HPDE6-E6E7 (cell line): ENCODE data around the gene POM121C.
"Not testable (repeated sequence)": the region's sequence is repeated elsewhere in the genome, so short reads cannot be mapped to it uniquely, and the experiment has no call there.

Experiments used
- DNase-seq: peaks from one replicate; pipeline ENCODE4 v3.0.0; 2011; ENCODE audit warnings: missing footprints; ENCODE audit errors: extremely low spot score

POM121C gene

DNA sequence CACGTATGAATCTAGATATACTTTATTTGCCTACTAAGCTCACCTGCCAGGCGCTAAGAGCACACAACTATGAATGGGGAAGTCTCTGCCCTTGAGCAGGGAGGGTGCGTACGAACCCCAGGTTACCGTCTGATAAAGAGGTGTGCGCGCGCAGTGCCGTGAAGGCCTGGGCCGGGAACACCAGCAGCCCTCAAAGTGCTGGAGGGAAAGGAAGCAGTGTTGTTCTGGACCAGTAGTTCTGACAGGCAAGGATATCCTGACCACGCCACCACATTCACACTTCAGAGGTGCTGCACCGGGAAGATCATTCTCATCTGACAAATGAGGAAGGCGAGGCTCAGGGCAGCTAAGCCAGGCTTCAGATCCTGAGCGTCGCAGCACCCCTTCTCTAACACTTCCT lies 62.6 kb downstream of the POM121C start:
- DNase-seq = not testable (repeated sequence)

DNA sequence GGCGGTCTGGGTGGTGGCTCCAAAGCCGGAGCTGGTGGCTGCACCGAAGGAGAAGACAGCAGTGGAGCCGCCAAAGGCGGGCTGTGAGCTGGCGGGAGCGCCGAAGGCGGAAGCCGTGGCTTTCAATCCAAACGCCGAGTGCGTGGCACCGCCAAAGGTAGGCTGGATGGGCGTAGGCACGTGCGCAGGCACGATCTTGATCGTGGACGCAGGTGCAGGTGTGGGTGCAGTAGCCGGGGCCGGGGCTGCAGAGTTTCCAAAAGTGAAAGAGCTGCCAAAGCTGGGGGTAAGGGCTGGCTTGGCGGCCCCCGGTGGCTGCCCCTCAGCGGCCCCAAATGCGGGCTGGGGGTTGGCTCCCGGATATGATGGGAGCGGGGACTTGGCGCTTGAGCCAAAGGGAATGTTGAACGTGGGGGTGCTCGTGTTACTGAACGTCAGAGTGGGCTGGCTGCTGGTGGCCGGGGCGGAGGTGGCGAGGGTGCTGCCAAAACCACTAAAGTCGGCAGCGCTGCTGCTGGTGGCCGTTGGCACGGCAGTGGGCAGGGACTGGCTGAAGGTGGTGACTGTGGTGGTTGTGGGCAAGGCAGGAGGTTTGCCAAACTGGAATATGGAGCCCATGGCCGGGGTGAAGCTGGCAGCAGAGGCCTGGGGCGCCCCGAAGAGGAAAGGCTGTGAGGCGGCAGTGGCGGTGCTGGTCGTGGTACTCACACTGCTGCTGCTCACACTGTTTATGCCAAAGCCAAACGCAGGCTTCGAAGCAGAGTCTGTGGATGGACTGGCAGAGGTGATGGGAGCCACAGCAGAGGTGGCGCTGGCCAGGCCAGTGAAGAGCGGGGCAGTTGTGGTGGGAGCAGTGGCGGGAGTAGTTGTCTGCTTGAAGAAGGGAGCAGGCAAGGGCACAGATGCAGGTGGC lies 64.0 kb downstream of the POM121C start:
- DNase-seq = not testable (repeated sequence)

DNA sequence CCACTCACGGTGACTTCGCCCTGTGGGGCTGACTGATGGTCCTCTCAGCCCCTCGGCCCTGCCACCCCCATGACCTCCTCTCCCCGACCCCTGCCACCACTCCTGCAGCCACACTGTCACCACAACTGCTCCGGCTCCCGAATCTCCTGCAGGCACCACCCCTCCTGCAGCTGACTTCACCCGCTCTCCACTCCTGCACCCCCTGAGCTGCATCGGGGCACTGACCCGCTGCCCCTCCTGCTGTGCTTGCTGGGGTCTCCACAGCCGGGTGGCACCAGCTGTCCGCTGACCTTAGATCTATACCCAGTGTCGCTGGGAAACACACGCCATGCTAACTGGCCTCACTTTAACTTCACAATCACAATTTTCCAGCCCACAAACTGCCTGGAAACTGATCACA lies 65.9 kb downstream of the POM121C start:
- not testable (repeated sequence) for DNase-seq

DNA sequence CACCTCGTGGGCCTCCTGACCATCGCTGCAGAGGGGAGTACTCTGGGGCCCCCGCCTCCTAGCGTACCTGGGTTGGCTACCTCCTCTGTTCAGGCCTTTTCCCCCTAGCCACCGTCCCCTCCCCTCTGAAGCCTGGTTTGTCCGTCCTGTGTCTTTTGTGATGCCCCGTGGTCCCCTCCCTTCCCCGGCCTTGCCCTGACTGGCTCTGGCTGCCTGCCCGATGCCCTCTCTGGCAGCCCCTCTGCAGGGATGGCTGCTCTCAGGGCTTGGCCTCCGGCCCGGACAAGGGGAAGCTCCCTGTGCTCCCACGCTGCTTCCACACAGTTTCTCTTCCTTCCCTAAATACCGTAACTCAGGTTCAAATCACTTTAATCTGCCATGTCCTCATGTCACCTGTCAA lies 66.4 kb downstream of the POM121C start:
- DNase-seq = not testable (repeated sequence)

DNA sequence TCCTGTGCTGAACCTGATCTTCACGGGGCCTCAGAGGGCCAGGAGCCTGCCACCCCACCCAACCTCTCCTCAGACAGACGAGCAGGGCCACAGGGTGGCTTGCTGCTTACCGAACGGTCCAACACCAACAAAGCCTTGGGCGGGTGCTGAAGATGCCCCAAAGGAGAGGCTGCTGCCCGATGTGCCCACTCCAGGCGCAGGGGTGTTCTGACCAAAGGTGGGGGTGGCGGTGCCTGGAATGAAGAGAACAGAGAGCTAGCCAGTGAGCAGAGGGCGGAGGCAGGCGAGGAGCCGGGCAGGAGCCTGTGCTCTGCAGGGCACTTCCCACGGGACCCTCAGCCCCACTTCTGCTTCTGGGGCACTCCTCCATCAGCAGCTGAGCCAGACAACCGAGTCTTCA lies 66.9 kb downstream of the POM121C start:
- DNase-seq = not testable (repeated sequence)

DNA sequence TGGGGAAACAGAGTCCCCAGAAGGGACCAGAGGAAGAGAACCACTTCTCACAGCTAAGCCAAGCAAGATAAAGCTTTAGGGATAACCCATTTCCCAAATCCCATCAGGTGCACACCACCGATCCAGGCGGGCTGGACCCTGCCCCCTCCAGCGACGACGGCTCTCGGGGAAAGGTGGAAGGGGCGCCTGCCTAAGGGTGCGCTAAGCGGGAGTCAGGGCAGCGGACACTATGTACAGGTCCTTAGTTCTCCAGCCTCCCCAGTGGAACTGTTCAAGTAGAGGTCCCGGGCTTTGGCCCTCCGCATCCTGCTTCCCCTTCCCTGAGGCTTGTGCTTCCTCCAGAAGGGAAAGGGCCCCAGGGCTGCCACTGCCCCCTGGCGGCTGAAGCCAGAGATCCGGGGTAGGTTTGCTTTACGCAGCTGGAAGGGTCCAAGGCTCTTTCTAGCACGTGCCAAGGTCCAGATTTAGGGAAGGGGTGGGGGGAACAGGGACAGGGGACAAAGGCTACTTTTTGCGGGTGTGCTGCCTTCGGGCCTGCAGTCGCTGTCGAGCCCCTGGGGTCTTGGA lies 67.7 kb downstream of the POM121C start:
- DNase-seq = not testable (repeated sequence)

DNA sequence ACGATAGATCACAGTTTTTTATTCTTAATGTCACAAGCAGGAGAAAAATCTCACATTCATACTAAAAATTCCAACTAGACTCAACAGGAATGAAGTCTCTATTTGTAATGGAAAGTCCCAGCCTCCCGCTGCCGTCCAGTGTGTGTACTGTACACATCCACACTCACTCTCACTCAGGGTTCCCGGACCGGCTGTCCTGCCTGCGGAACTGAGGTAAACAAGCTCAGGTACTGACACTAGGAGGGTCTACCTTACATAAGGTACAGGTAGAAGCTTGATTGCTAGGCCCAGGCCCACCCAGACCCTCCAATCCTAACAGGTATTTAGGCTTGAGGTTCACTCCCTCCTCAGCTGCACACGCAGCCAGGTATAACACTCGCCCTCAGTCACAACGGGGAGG lies 69.3 kb downstream of the POM121C start:
- DNase-seq = not testable (repeated sequence)

DNA sequence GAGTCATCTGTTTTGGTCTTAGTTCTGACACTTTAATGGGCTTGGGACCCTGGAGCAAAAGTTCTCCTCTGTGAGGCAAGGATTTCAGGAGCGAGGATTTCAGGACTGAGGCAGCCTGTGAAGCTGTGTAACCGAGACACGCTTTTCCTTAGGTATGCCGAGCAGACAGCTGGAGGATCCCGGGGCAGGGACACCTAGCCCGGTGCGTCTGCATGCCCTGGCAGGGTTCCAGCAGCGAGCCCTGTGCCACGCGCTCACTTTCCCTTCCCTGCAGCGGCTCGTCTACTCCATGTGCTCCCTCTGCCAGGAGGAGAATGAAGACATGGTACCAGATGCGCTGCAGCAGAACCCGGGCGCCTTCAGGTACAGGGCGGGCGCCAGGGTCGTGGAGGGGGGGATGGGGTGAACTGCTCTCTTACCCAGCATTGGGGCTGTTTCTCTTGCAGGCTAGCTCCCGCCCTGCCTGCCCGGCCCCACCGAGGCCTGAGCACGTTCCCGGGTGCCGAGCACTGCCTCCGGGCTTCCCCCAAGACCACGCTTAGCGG lies 70.2 kb downstream of the POM121C start:
- not testable (repeated sequence) for DNase-seq

DNA sequence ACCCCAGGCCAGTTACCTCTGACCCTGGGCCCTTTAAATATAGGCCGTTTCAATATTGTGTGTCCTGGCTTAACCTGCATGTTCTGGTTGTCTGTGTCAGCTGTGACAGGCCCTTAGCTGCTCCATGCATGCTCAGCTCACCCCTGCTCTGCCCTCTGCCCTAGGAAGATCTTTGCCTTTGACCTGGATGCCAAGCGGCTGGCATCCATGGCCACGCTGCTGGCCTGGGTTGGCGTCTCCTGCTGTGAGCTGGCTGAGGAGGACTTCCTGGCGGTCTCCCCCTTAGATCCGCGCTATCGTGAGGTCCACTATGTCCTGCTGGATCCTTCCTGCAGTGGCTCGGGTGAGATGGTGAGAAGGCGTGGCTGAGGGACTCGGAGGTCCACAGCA lies 70.7 kb downstream of the POM121C start:
- not testable (repeated sequence) for DNase-seq

DNA sequence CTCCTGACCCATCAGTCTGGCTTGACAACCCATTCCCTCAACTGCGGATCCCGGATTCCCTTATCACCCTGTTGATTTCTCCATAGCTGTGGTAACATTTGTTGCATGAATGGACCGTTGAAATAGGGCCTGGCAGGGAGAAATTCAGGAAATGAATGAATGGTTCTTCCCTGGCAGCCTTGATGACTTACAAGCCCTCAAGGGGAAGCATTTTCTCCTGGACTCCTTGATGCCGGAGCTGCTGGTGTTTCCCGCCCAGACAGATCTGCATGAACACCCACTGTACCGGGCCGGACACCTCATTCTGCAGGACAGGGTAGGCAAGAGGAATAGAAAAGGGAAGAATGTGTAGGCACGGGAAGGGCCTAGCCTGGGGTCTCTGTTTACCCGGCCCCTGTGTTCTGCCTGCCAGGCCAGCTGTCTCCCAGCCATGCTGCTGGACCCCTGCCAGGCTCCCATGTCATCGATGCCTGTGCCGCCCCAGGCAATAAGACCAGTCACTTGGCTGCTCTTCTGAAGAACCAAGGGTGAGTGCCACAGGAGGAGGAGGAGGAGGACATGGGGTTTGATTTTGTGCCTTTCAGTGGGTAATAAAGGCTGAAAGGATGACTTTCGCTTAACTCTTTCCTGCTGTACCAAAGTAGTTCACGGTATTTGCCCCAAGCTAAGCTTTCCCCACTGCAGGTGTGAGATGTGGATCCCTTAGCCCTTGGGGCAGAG lies 71.2 kb downstream of the POM121C start:
- not testable (repeated sequence) for DNase-seq

DNA sequence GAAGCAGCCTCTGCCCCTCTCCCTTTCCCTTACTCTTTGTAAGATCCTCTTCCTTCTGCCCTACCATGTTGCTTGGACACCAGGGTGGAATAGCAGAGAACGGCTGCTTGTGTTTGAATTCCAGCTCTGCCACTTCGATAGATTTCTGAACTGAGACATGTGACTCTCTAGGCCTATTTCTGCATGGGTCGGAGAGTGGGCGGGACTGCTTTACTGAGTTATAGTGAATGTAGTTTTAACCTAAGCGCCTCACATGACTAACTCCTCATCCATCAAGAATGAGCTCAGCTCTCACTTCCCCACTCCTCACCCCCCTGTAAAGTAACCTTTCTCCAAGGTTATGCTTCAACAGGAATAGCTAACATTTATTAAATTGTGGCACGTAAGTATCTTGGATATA lies 71.9 kb downstream of the POM121C start:
- not testable (repeated sequence) for DNase-seq

DNA sequence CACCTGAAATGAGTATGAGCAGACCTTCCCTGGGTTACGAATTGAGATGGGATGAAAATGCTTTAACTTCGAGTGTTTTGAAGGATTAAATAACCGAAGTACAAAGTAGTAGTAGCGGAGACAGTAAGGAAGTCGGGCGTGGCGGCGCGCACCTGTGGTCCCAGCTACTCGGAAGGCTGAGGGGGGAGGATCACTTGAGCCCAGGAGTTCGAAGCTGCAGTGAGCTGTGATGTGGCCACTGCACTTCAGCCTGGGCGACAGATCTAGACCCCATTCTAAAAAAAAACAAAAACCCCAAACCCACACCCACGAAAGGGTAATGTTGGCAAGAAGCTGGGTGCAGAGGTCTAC lies 75.3 kb downstream of the POM121C start:
- DNase-seq = not testable (repeated sequence)

DNA sequence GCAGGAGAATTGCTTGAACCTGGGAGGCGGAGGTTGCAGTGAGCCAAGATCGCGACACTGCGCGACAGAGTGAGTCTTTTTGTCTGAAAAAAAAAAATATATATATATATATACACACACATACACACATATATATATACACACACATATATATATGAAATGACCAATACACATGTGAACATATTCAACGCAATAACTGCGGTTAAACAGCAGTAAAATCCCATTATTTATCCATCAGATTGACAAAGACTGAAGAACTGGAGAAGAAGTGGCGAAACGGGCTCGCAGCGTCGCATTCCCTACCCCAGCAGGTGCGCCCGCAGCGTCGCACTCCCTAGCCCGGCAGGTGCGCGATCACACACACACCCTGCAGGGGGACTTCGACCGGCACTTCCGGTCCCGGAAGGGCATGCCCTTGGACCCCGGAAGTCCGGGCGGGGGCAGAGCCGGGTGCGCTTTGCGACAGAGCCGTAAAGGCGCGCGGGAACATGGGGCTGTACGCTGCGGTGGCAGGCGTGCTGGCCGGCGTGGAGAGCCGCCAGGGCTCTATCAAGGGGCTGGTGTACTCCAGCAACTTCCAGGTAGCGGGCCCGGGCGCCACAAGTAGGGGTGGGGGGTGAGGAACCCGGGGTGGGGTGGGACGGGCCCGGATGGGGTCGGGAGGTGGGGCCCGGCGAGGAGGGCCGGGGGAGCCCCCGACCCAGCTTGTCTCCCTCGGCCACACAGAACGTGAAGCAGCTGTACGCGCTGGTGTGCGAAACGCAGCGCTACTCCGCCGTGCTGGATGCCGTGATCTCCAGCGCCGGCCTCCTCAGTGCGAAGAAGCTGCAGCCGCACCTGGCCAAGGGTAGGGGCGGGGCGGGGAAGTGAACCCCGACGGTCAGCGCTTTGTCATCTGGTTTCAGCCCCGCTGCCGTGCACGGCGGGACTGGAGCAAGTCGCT lies 75.9 kb downstream of the POM121C start:
- not testable (repeated sequence) for DNase-seq

DNA sequence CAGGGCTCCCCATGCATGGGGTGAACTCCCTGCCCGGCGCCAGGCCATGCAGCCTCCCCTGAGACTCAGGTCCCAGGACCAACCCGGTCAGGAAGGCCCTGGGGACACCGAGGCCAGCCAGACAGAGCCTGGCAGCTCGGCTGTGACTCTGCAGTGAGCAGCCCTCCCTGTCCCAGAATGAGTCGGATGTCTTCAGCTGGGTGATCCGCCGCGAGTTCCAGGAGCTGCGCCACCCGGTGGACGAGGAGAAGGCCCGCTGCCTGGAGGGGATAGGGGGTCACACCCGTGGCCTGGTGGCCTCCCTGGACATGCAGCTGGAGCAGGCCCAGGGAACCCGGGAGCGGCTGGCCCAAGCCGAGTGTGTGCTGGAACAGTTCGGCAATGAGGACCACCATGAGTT lies 81.4 kb downstream of the POM121C start:
- DNase-seq = not testable (repeated sequence)

DNA sequence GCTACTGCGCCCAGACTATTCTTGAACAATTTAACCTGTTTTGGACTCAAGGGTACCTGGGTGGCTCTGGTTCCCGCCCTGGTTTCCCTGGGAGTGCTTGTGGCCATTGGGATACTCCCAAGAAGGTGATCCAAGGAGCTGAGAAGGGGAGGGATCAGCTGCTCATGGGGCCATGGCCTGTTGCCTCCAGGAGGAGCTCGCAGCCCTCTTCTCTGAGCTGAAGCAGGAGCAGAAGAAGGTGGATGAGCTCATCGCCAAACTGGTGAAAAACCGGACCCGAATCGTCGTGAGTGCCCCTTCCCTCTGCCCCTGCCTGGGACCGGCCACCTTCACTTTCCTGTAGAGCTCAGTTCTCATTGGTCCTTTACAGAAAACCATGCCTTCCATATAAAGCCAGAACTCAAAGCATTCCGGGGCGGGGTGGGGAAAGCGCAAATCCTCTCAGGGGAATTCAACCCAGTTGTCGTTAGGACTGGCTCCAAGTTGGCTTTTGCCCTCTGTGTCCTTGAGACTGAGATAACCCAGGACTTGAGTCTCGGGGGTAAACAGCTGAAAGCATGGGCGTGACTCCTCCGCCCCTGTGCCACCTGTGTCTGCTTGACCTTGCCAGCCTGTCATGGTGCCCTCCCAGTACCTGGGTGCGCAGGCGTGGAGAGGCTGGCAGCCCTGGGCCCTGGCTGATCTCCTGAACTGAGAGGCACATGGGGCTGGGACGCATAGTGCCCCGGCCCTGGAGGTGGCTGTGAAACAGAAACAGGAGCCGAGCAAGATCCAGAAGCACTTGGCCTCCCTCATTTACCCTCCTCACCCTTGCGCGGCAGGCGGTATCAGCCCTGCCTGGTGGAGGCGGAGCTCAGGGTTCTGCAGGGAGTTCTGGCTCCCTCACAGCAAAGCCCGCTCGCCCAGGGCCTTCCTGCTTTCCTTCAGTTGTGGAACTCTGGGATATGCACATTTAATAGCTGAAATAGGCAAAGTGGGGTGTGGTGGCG lies 82.3 kb downstream of the POM121C start:
- DNase-seq = not testable (repeated sequence)

DNA sequence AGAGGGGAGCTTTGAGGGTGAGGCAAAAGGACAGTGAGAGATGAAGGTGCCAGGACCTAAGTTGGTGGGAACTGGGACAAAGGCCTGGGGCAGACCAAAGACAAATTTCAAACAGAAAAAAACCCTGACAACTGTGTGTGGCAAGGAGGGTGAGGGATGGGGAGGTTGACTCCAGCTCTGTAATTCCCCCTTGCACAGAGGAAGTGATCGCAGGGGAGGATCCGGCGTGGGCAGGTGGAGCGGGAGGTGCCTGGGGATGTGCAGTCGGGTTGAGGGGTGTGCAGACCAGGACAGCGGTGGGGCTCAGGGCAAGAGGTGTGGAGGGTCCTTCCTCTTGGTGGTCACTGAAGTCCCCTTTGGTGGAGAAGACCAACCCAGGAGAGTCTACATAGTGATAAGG lies 85.5 kb downstream of the POM121C start:
- DNase-seq = not testable (repeated sequence)

DNA sequence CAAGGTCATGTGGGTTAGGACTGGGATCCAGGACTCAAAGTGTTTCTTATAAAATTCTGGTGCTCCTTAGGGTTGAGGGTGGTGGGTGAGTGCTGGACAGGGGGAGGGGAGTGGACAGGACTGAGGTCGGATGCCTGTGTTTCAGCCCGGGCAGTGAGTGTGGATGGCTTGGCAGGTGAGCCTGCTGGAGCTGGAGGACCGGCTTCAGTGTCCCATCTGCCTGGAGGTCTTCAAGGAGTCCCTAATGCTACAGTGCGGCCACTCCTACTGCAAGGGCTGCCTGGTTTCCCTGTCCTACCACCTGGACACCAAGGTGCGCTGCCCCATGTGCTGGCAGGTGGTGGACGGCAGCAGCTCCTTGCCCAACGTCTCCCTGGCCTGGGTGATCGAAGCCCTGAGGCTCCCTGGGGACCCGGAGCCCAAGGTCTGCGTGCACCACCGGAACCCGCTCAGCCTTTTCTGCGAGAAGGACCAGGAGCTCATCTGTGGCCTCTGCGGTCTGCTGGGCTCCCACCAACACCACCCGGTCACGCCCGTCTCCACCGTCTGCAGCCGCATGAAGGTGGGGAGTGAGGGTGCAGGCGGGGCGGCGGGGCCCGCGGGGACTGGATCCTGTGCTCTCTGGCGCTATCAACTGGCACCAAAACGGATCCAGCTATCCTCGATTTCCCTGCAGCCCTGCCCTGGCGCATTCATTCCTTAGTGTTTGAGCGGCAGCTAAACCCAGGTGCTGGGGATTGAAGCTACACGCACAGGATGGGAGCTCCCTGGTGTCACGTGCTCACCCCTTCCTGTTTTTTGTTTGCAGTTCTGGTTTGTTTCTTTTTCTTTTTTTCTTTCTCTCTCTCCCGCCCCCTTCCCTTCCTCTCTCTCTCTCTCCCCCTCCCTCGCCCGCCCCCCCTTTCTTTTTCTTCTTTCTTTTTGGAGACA lies 87.1 kb downstream of the POM121C start:
- not testable (repeated sequence) for DNase-seq

DNA sequence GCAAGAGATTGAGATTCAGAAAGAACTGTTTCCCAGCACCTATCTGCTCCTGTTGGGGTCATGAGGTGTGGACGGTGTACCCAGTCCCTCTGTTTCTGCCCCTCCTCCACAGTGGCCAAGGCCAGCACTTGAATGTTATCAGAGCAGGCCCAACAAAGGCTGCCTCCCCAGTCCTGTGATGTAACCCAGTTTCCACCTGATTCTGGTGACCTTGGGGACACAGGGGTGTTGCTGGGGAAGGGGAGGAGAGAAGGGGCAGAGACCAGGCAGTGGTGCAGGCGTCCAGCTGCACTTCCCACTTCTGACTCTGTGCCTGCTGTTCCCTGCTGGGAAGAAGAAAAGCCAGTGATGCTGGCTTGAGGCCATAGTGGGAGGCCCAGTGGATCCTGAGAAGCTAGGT lies 88.2 kb downstream of the POM121C start:
- DNase-seq = not testable (repeated sequence)

DNA sequence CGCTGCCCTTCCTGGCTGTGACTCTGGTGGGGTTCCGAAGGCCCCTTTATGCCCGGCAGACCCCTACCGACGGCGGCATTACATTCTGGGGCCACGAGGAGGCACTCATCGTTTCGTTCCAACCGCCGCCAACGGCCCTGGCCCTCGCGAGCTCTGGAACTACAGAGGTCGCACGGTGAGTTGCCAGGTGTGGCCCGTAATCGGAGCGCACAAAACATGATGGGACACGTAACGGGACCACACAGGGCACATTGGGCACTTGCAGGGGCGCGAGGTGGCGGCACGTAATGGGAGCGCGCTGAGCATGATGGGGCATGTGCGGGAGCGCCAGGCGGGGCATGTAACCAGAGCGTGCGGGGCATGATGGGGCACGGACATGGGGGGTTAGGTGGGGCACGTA lies 90.8 kb downstream of the POM121C start, which contains the start of gene TRIM73:
TRIM73 (plus strand) TSS at position 301 of the 400 bp plus-strand sequence. CDS start 3,305 bp downstream, outside the sequence.
- DNase-seq = not testable (repeated sequence)
